ENCODE data around the gene MORC1.

MORC1 gene

DNA sequence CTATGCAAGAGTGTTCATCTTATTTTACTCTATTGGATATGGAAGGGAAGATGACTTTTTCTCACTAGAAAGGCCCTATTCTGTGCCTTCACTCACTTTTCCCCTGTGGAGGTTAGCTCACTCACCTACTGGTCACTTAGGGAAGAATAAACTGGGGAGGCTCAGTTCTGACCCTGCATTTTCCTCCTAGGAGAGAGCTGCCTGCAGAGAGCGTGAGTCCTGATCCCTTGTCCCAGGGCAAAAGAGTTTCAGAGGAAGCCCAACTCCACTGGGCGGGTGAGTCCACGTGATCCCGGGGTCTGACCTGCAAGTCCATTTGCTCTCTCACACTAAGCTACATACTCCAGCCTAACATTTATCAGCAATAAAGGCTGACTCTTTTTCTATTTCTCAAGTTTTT, 8.4 kb downstream of the MORC1 start:
- H3K79me2 ChIP-seq (ENCODE audit: insufficient read depth, low read length), result no peaks in the 10 kb centered on the region
- H3K9me3 ChIP-seq (ENCODE audit: low read length), result no peaks in the 10 kb centered on the region
- no peak overlapping the region for H3K27ac ChIP-seq (ENCODE audit: low read depth, low read length, poor library complexity, severe bottlenecking)
- no peak overlapping the region for H3K4me3 ChIP-seq (ENCODE audit: low read depth, low read length, poor library complexity, severe bottlenecking)
- no peaks in the 10 kb centered on the region for H3K27me3 ChIP-seq (ENCODE audit: insufficient read depth, low read length)
- no peak overlapping the region for H3K9ac ChIP-seq (ENCODE audit: low read length)
- no peaks in the 10 kb centered on the region for H3K4me1 ChIP-seq (ENCODE audit: insufficient read depth, low read length, severe bottlenecking)
- H3K9me2 ChIP-seq (ENCODE audit: low read depth, low read length), result no peaks in the 10 kb centered on the region
- no peaks in the 10 kb centered on the region for H4K20me1 ChIP-seq (ENCODE audit: insufficient read depth, low read length)
- H2AFZ ChIP-seq (ENCODE audit: low read length), result no peak overlapping the region
- H3K4me2 ChIP-seq (ENCODE audit: low read length), result no peak overlapping the region
- TF ChIP-seq, protein P1, sequence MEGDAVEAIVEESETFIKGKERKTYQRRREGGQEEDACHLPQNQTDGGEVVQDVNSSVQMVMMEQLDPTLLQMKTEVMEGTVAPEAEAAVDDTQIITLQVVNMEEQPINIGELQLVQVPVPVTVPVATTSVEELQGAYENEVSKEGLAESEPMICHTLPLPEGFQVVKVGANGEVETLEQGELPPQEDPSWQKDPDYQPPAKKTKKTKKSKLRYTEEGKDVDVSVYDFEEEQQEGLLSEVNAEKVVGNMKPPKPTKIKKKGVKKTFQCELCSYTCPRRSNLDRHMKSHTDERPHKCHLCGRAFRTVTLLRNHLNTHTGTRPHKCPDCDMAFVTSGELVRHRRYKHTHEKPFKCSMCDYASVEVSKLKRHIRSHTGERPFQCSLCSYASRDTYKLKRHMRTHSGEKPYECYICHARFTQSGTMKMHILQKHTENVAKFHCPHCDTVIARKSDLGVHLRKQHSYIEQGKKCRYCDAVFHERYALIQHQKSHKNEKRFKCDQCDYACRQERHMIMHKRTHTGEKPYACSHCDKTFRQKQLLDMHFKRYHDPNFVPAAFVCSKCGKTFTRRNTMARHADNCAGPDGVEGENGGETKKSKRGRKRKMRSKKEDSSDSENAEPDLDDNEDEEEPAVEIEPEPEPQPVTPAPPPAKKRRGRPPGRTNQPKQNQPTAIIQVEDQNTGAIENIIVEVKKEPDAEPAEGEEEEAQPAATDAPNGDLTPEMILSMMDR (IDR thresholded peaks at IDR 0.05; ENCODE audit: low read length), result no peak
- H3F3A ChIP-seq (ENCODE audit: insufficient read depth, low read length), result no peaks in the 10 kb centered on the region
- H3K36me3 ChIP-seq (ENCODE audit: insufficient read depth, low read length), result no peaks in the 10 kb centered on the region

DNA sequence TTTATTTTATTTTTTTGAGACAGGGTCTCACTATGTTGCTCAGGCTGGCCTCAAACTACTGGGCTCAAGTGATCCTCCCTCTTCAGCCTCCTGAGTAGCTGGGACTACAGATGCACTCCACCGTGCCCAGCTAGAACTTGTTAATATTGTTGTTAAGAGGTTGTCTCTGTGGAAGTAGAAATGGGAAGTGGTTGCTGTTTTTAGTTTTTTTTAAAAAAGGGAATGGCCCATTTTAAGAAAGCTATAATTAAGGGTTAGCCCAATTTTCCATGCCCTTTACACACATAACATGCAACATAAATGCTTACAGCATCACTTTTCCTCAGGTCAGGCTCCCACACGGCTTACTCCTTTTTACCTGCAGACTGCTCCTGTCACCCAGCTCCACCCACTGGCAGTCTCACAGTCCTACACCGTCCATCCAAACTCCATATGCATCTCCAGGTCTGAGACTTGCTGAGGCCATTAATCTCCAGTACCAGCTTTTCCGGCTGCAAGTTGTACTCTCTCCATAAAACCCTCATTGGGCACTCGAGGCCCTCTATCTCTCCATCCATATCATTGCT, 19.8 kb downstream of the MORC1 start:
- no peaks in the 10 kb centered on the region for H3K36me3 ChIP-seq (ENCODE audit: insufficient read depth, low read length)
- H3K9me2 ChIP-seq (ENCODE audit: low read depth, low read length), result no peaks in the 10 kb centered on the region
- TF ChIP-seq, protein P1 (IDR thresholded peaks at IDR 0.05; ENCODE audit: low read length), result peak; percentile 40; the same call in 1 of the 2 replicates
- TF ChIP-seq EZH2 (IDR thresholded peaks at IDR 0.05; ENCODE audit: borderline replicate concordance, low read length), result no peak
- no peaks in the 10 kb centered on the region for H3K4me1 ChIP-seq (ENCODE audit: insufficient read depth, low read length, severe bottlenecking)
- H3K9me3 ChIP-seq (ENCODE audit: low read length), result no peaks in the 10 kb centered on the region
- no peak overlapping the region for H3K27ac ChIP-seq (ENCODE audit: low read depth, low read length, poor library complexity, severe bottlenecking)
- H3K27me3 ChIP-seq (ENCODE audit: insufficient read depth, low read length), result no peaks in the 10 kb centered on the region
- H3K79me2 ChIP-seq (ENCODE audit: insufficient read depth, low read length), result no peaks in the 10 kb centered on the region
- no peak overlapping the region for H2AFZ ChIP-seq (ENCODE audit: low read length)
- no peak overlapping the region for H3K4me3 ChIP-seq (ENCODE audit: low read depth, low read length, poor library complexity, severe bottlenecking)
- H3F3A ChIP-seq (ENCODE audit: insufficient read depth, low read length), result no peaks in the 10 kb centered on the region
- H4K20me1 ChIP-seq (ENCODE audit: insufficient read depth, low read length), result no peaks in the 10 kb centered on the region
- H3K9ac ChIP-seq (ENCODE audit: low read length), result no peak overlapping the region
- no peak overlapping the region for H3K4me2 ChIP-seq (ENCODE audit: low read length)

DNA sequence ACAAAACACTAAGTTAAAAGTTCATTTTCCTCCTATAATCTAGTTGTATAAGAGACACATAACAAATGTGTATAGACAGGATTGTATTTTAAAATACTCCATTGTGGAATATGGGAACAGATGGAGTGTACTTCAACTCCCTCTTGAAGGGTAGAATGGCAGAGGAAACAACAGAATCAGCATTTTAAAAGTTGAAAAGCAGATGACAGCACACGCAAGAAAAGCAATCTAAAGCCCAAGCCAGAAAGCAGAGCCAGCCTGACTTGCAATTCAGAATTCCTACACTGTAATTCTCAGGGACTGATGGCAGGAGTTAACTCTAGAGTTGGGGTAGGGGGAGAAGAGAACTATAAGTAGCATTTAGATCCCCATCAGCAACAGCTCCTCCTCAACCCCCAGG, 22.8 kb downstream of the MORC1 start:
- H3K27ac ChIP-seq (ENCODE audit: low read depth, low read length, poor library complexity, severe bottlenecking), result no peak overlapping the region
- TF ChIP-seq, protein P1 (IDR thresholded peaks at IDR 0.05; ENCODE audit: low read length), result no peak
- TF ChIP-seq EZH2 (IDR thresholded peaks at IDR 0.05; ENCODE audit: borderline replicate concordance, low read length), result no peak

More for the DNA sequence above, 22.8 kb downstream of the MORC1 start:
- Histone ChIP-seq H3K36me3 (ENCODE audit: insufficient read depth, low read length) (no peaks in the 10 kb centered on the region), H3K9me2 (ENCODE audit: low read depth, low read length) (no peaks in the 10 kb centered on the region), H3F3A (ENCODE audit: insufficient read depth, low read length) (no peaks in the 10 kb centered on the region), H2AFZ (ENCODE audit: low read length) (no peak overlapping the region), H3K27me3 (ENCODE audit: insufficient read depth, low read length) (no peaks in the 10 kb centered on the region), H4K20me1 (ENCODE audit: insufficient read depth, low read length) (no peaks in the 10 kb centered on the region), H3K79me2 (ENCODE audit: insufficient read depth, low read length) (no peaks in the 10 kb centered on the region), H3K9me3 (ENCODE audit: low read length) (no peaks in the 10 kb centered on the region), H3K9ac (ENCODE audit: low read length) (no peak overlapping the region), H3K4me1 (ENCODE audit: insufficient read depth, low read length, severe bottlenecking) (no peaks in the 10 kb centered on the region), H3K4me3 (ENCODE audit: low read depth, low read length, poor library complexity, severe bottlenecking) (no peak overlapping the region), H3K4me2 (ENCODE audit: low read length) (no peak overlapping the region)

All from OCI-LY1 (cell line).